PC-3 (cell line): ENCODE results near the gene HTR2A.

Source experiments
- CTCF ChIP-seq: fragments of 300-600 bp; sonication (generic); conservative IDR thresholded peaks from 2 replicates; pipeline ENCODE4 v1.5.1; 2017; ENCODE audit warnings: antibody characterized with exemption, low read depth, mild to moderate bottlenecking, low read length
- EZH2 ChIP-seq: fragments of 300-600 bp; sonication (generic); IDR thresholded peaks from one replicate; pipeline ENCODE4 v1.6.1; 2017; ENCODE audit warnings: antibody characterized with exemption, mild to moderate bottlenecking, low read length; ENCODE audit not compliant: unreplicated experiment

GRCh38 chr13:46850214-46850613 lies 46.6 kb downstream of the HTR2A start:
- TF ChIP-seq CTCF (no peak), EZH2 (no peak)
